Prostate gland (tissue), 2 donors: ENCODE measurements around the gene USP6. TPM values are rescaled to one million over a fixed set of nuclear protein-coding genes. Genes with fewer than 3 reads are reported as not detected.
A peak's percentile ranks its signal among the peaks of the same experiment; 100 is the strongest.
"Not testable (repeated sequence)": the region's sequence is repeated elsewhere in the genome, so short reads cannot be mapped to it uniquely, and the experiment has no call there.

Source experiments
- DNase-seq: peaks from one replicate; pipeline ENCODE4 v3.0.0-alpha.2; 2019; ENCODE audit warnings: low spot score
- H3K27ac ChIP-seq, 2 donors: fragments of 200-600 bp; sonication (generic); 2 replicates each; pipeline ENCODE4 v1.5.1; 2017 to 2019
- H3K27me3 ChIP-seq: fragments of 200-600 bp; sonication (generic); replicated peaks from 2 replicates; pipeline ENCODE4 v1.5.1; 2019; ENCODE audit not compliant: insufficient read depth
- H3K36me3 ChIP-seq, 2 donors: fragments of 200-600 bp; sonication (generic); 1 replicate in 1 of 2; 2 replicates in 1 of 2; pipeline versions ENCODE4 v1.5.1 to v1.8.1; 2017 to 2019
- H3K4me1 ChIP-seq: fragments of 200-600 bp; sonication (generic); replicated peaks from 2 replicates; pipeline ENCODE4 v1.5.1; 2019
- H3K4me3 ChIP-seq, 2 donors: fragments of 200-600 bp; sonication (generic); 2 replicates each; pipeline ENCODE4 v1.5.1; 2017 to 2019
- H3K9me3 ChIP-seq: fragments of 200-600 bp; sonication (generic); 2 replicates; pipeline ENCODE4 v1.5.1; 2017
- CTCF ChIP-seq, 4 experiments: fragments of 200-600 bp in 2 of 4; fragments of 450-650 bp in 2 of 4; sonication (generic) in 2 of 4; IDR thresholded peaks; 1 replicate in 3 of 4; 2 replicates in 1 of 4; pipeline ENCODE4 v1.5.1; 2016 to 2019; ENCODE audit warnings: antibody characterized with exemption in 4 of 4, mild to moderate bottlenecking in 2 of 4, moderate library complexity in 2 of 4
- POLR2A ChIP-seq: fragments of 450-650 bp; IDR thresholded peaks from one replicate; pipeline ENCODE4 v1.6.1; 2016; ENCODE audit warnings: antibody characterized with exemption, mild to moderate bottlenecking
- POLR2AphosphoS5 ChIP-seq: sonication (generic); formaldehyde crosslinking; IDR thresholded peaks from one replicate; pipeline ENCODE4 v1.6.1; 2017; ENCODE audit warnings: antibody characterized with exemption
- WGBS: methylation state at CpG from one replicate; pipeline ENCODE4 v1.1.5; 2018; 5-methylcytosine and 5-hydroxymethylcytosine counted together
- intact Hi-C: fragments of 100-400 bp; cut with DNase I; formaldehyde crosslinking; loops from one replicate; pipeline ENCODE4 v1.14.2; 2022
- total RNA-seq, 2 donors: library from RNA; depleted of rRNA; stranded (reverse); fragments of >200 nt; gene quantifications; one replicate each; pipeline ENCODE4 v1.1.0, GENCODE V29; 2016

The USP6 gene
- total RNA-seq, 2 donors from 2014 or later: 1.4 to 6.8 TPM

GRCh38 chr17:5210091-5210490 lies 94.3 kb downstream of the USP6 start:
- DNase-seq: no peak
- Histone ChIP-seq H3K27ac (no peak overlapping the region), H3K9me3 (no peaks in the 10 kb centered on the region), H3K27me3 (no peaks in the 10 kb centered on the region), H3K4me1 (no peaks in the 10 kb centered on the region), H3K4me3 (no peak overlapping the region), H3K36me3 (no peaks in the 10 kb centered on the region)
- TF ChIP-seq POLR2A: no peak
- no peak for TF ChIP-seq CTCF (IDR thresholded peaks at IDR 0.05)
- no peak for TF ChIP-seq POLR2AphosphoS5
- intact Hi-C loops: no loop called here
- WGBS: 92% methylated on average over 5 of the region's 5 CpGs

GRCh38 chr17:5210614-5211252 lies 94.9 kb downstream of the USP6 start:
- Histone ChIP-seq H3K27me3 (no peaks in the 10 kb centered on the region), H3K36me3 (no peaks in the 10 kb centered on the region), H3K4me3 (no peak overlapping the region), H3K27ac (peak overlapping the region in 1 of 2 donors; percentile 46), H3K4me1 (no peaks in the 10 kb centered on the region), H3K9me3 (no peaks in the 10 kb centered on the region)
- intact Hi-C loops: no loop called here
- 92% methylated on average over 8 of the region's 8 CpGs for WGBS
- no peak for TF ChIP-seq POLR2AphosphoS5
- DNase-seq: no peak

GRCh38 chr17:5211458-5211857 lies 95.6 kb downstream of the USP6 start:
- TF ChIP-seq CTCF (IDR thresholded peaks at IDR 0.05): no peak
- TF ChIP-seq POLR2AphosphoS5: peak; percentile 61
- Histone ChIP-seq H3K27ac (peak overlapping the region in 1 of 2 donors; percentile 46), H3K4me3 (no peak overlapping the region), H3K9me3 (no peaks in the 10 kb centered on the region), H3K4me1 (no peaks in the 10 kb centered on the region), H3K36me3 (no peaks in the 10 kb centered on the region), H3K27me3 (no peaks in the 10 kb centered on the region)
- DNase-seq: no peak
- WGBS: 80% methylated on average over 7 of the region's 7 CpGs
- intact Hi-C loops: no loop called here

GRCh38 chr17:5217562-5217961 lies 101.7 kb downstream of the USP6 start:
- H3K4me1 ChIP-seq, DNase-seq, H3K27me3 ChIP-seq, H3K27ac ChIP-seq, intact Hi-C loops, H3K9me3 ChIP-seq, H3K36me3 ChIP-seq, H3K4me3 ChIP-seq: not testable (repeated sequence)
- WGBS: 97% methylated on average over 5 of the region's 5 CpGs

GRCh38 chr17:5219536-5219935 lies 103.7 kb downstream of the USP6 start:
- no peak overlapping the region for H3K4me3 ChIP-seq
- H3K27me3 ChIP-seq: no peaks in the 10 kb centered on the region
- H3K4me1 ChIP-seq: no peaks in the 10 kb centered on the region
- intact Hi-C loops: no loop called here
- no peaks in the 10 kb centered on the region for H3K36me3 ChIP-seq
- DNase-seq: no peak
- no peaks in the 10 kb centered on the region for H3K9me3 ChIP-seq
- no peak overlapping the region for H3K27ac ChIP-seq
- WGBS: 78% methylated on average over 6 of the region's 6 CpGs
- TF ChIP-seq POLR2A (no peak), CTCF (IDR thresholded peaks at IDR 0.05) (no peak), POLR2AphosphoS5 (no peak)

GRCh38 chr17:5220074-5220473 lies 104.2 kb downstream of the USP6 start:
- Histone ChIP-seq H3K9me3 (no peaks in the 10 kb centered on the region), H3K27ac (no peak overlapping the region), H3K4me3 (no peak overlapping the region), H3K4me1 (no peaks in the 10 kb centered on the region), H3K36me3 (no peaks in the 10 kb centered on the region), H3K27me3 (no peaks in the 10 kb centered on the region)
- 71% methylated on average over 5 of the region's 5 CpGs for WGBS
- intact Hi-C loops: no loop called here
- DNase-seq: no peak
- TF ChIP-seq CTCF (IDR thresholded peaks at IDR 0.05) (no peak), POLR2AphosphoS5 (no peak), POLR2A (no peak)

GRCh38 chr17:5221912-5222311 lies 106.1 kb downstream of the USP6 start:
- H3K4me1 ChIP-seq, intact Hi-C loops, H3K36me3 ChIP-seq, DNase-seq, H3K27ac ChIP-seq, H3K27me3 ChIP-seq, H3K9me3 ChIP-seq, H3K4me3 ChIP-seq: not testable (repeated sequence)
- WGBS: 93% methylated on average over 12 of the region's 12 CpGs
